GM19193 (cell line): ENCODE results near the gene POLR2C.

Experiments used
- POLR2A ChIP-seq: IDR thresholded peaks from 4 replicates; pipeline ENCODE4 v1.6.1; 2011; ENCODE audit not compliant: insufficient read depth, insufficient read length; ENCODE audit errors: extremely low read depth

POLR2C gene

GRCh38 chr16:57514791-57515600, 52.5 kb downstream of the POLR2C start:
- TF ChIP-seq POLR2A, result no peak

- TF ChIP-seq POLR2A, result no peak
Measured at GRCh38 chr16:57516176-57516725, 53.8 kb downstream of the POLR2C start.

GRCh38 chr16:57516773-57517172, 54.3 kb downstream of the POLR2C start:
- no peak for TF ChIP-seq POLR2A

GRCh38 chr16:57517397-57518367, 55.2 kb downstream of the POLR2C start:
- no peak for TF ChIP-seq POLR2A

- no peak for TF ChIP-seq POLR2A
Measured at GRCh38 chr16:57518520-57518919, 56.0 kb downstream of the POLR2C start.

- no peak for TF ChIP-seq POLR2A
Measured at GRCh38 chr16:57518922-57519321, 56.4 kb downstream of the POLR2C start.

- TF ChIP-seq POLR2A, result no peak
Measured at GRCh38 chr16:57519796-57520360, 57.4 kb downstream of the POLR2C start.
